ENCODE results near the gene RUNX1.

The RUNX1 gene

GRCh38 chr21:34944015-34944755 lies 104.9 kb downstream of the RUNX1 start:
- DNase-seq, result no peak

- DNase-seq, result no peak
Observed at GRCh38 chr21:34942911-34943310, 106.2 kb downstream of the RUNX1 start.

DNA sequence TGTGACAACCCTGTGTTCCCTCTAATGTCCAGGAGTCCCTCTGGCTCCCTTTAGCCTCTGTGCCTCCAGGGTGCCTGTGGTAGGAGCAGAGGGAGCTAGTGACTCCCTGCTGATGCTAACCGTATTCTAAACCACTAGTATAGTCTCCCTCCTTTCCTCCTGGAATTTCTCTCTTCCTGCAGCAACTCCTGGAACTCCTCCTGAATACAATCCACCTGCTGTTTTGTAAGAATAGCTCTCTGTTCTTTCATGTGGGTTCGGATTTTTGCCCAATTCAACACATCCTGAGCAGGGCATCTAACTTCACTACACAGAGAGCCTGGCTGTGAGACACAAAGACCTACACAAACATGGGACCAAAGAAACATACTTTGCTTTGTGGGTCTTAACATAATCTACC lies 107.9 kb downstream of the RUNX1 start:
- DNase-seq, result no peak

DNA sequence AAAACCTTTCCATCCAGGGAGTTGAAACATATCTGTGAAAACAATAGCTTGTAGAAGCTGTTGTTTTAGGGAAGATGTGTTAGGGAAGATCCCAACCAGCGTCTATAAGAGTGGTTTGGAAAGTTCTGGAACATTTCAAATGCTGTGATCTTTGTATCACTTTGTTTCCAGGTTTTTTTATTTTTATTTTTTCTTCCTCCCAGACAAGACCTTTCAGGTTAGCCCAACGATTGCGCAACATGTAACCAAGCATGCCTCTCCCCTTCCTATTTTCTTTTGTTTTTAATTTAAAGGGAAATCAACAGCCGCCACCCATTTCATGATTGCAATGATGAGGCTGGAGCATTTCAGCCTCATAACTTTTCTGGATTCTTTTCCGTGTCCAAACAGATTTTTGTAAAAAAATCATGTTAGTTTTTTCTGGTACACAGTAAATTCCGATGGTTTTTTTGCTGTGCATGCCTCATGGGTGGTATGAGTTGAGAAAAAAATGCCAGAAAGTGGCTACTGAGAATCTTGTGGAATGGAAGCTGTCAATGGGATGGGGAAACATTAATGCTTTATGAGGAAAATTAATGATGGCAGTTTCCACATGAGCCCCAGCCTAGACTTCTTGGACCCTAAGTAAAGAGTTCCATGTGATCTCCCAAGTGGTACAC lies 109.3 kb downstream of the RUNX1 start:
- DNase-seq, result no peak

- DNase-seq, result no peak
Observed at GRCh38 chr21:34938089-34938764, 110.9 kb downstream of the RUNX1 start.

GRCh38 chr21:34936883-34937563 lies 112.1 kb downstream of the RUNX1 start:
- no peak for DNase-seq

DNA sequence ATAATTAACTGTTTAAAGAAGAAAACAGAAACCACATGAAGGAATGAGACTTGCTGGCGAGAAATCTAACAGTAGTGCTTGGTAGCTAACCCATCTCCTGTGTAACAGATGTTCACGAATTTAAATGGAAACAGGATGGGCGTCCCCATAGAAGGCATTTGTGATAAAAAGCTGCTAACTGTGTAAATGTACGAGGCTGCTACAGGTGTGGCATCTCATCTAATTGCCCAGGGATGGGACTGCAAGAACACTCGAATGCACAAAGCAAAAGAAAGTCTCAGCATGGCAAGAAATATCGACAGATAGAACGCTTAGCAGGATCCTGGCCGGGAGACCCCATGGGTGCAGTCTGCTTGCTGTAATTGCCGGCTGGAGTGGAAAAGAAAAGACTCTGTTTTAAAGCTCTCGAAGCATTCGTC lies 112.7 kb downstream of the RUNX1 start:
- DNase-seq, result no peak

DNA sequence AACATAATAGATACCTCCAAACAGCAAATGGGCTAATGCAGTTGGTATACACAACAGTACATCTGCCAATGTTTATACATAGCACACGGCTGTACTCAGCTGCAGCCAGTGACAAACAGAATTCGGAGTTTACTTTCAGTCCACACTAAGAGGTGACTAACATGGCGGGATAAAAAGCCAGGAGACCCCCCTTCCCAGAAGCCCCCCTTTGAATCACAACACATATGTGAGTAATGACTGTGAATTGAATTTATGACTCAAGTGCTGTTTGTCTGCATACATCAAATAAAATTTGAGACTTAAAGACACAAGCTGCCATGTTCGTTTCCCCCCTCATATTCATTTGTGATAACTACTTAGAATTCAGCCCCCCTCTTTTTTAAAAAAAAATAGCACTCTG lies 113.2 kb downstream of the RUNX1 start:
- no peak for DNase-seq

DNA sequence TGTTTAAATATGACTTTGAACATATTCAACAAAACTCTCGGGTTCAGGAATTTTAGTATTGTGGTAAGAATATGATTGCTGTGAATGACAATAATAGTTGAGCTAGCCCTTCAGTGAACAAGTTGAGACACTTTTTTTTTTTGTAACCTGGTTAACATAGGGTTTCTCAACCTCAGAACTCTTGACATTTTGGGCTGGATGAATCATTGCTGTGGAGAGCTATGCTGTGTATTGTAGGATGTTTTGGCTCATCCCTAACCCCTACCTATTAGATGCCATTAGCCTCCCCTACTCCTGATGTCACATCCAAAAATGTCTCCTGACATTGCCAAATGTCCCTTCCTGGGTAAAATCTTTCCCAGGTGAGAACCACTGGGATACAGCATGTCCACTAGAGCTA lies 113.7 kb downstream of the RUNX1 start:
- DNase-seq, result no peak

- DNase-seq, result no peak
Observed at GRCh38 chr21:34934350-34934749, 114.8 kb downstream of the RUNX1 start.

DNA sequence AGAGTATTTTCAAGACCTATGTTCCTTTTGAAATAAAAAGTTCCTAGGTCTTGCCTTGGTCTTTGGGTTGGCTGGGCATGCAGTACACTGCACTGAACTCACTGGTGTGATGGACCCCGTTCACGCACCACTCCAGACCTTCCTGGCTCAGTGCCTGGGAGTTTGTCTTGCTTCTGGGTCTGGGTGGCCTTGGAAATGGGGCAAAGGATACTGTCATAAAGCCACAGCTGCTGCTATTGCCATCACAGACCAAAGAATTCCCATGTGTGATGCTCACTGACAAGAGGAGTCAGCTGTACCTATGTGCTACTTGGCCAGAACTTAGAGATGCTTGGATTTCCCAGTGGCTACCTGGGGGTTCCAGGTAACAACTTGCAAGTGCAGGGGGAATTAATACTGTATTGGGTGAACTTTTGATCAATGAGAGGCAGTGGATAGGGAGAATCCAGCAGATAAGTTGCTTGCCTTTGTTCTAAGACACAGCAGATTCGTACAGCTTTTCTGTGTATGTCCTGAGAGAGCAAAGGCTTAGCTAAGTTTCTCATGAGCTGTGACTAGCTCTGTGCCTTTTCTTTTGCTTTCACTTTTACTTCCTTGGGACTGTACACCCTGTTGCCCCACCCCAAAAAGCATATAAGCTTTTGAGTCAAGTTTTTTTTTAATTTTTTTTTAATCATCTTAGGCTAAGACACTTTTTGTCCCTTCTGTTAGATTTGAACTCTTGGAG lies 115.3 kb downstream of the RUNX1 start:
- no peak for DNase-seq

DNA sequence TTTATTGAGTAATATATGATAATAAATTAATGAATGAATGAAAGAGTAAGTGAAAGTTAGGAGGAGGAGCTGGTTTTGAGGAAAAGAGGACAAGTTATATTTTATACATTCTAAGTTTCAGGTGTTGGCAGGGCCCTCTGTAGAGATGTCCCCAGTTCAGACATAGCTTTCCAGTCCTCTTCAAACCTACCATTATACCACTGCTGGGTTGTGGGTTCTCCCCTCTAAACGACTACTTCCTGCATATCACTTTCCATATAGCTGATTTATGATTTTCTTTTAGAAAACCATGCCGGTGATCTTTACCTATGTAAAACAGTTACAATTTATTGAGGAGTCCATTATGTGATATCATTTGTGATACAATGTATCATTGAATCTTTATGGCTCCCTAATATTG lies 116.9 kb downstream of the RUNX1 start:
- DNase-seq, result no peak

DNA sequence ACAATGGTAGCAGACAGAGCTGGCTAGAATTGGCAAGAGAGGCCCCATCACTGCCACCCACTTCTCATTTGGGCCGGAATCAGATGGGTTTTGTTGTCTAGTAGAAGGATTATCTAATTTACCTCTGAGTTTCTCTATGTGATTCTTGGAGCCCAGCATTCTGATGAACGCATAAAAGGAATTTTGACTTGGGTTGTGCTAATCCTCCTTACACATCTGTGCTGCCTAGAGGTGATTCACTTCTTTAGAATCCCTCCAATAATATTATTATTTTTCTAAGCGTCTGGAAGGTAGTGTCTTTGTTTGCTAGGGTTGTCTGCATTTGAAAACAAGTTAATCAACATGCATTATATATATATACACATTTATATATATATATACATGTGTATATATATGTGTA lies 118.1 kb downstream of the RUNX1 start:
- DNase-seq, result no peak

DNA sequence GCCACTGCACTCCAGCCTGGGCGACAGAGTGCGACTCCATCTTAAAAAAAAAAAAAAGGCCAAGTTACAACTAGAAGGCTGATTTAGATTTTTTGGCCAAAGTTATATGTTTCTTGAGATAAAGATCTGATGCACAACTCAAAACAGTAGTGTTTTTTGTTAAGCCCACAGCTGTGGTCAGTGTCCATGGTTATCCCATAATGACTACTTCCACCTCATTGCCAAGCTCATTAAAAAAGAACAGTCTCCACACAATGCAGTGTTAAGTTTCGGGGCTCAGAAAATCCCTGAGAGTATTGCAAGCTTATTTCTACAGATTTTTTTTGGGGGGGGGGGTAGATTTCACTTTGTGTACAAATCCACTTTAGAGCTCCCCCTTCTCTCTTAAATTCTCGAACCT lies 120.5 kb downstream of the RUNX1 start:
- DNase-seq, result no peak

DNA sequence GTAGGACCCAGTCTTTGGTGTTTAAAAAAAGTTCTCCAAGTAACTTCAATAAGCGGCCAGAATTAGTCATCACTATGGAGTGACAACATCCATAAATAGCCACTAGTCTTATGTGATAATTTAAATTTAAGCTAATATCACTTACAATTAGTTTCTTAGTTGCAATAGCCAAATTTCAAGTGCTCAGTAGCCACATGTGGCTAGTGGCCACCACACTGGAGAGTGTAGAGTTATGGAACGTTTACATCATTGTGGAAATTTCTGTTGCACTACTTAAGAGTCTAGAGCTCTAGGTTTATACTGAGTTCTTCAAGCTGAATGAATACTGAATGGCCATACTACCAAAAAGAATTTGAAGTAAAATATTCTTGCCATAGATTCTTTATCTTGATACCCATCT lies 121.1 kb downstream of the RUNX1 start:
- DNase-seq, result no peak

DNA sequence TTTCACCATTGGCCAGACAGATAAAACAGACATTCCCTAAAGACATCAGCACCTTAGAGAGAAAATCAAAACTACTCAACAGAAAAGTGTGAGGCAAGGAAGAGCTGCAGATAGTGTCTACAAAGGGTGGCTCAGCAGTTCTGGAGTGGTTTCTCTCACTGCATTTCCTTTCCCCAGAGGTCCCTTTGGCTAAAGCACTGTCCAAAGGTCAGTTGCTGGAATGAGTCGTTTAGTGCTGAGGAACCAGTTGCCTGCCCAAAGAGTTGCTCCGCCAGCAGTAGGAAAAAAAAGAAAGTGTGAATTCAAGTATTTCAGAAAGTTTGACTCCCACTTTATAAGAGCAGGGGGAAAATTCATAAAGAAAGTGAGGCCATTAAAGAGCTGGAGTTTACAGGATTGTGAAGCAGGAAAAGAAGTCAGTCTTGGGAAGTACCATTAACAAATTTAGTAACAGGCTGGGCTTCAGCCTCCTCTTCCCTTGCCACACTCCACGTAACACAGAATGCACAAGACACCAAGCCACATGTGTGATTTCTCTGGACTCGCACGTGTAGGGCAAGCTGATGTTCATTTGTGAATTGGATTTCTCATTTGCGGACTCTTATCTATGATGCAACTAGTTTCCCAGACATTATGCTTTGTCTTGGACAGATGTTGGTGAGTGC lies 122.2 kb downstream of the RUNX1 start:
- no peak for DNase-seq

DNA sequence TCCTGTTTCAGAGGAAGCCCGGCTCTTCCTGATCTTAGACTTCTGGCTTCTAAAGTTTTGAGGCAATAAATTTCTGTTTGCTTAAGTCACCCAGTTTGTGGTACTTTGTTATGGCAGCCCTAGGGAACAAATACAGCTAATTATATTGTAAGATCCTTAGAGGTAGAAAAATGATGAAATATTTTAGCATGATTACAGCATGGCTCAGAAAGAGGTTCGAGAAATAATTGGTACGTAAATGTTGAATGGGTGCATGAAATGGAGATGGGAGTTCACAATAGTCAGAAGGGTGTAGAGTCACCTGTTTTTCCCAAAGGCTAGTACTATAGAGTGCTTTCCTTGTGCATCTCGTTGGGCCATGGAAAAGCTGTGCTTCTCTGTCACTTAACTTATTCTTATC lies 123.5 kb downstream of the RUNX1 start:
- DNase-seq, result no peak

DNA sequence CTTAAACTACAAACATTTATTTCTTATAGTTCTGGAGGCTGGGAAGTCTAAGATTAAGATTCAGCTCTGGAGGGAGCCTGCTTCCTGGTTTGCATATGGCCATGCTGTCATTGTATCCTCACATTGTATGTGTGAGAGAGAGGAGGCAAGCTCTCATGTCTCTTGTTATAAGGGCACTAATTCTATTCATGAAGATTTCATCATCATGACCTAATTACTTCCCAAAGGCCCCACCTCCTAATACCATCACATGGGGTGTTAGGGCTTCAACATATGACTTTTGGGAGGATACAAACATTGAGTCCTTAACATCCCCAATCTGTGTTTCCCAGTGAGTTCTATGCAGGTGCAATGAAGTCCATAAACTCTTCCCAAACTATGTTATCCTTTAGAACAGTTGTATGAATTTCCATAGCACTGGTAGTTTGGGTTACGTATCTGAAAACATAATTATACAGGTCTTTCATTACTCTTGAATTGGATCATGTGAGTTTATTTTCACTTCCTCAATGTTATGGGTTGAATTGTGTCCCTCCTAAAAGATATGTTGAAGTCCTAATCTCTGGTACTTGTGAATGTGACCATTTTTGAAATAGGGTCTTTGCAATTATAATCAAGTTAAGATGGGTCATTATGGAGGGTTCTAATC lies 124.2 kb downstream of the RUNX1 start:
- DNase-seq, result no peak

- no peak for DNase-seq
Observed at GRCh38 chr21:34924194-34924593, 124.9 kb downstream of the RUNX1 start.

- DNase-seq, result no peak
Observed at GRCh38 chr21:34923626-34924025, 125.5 kb downstream of the RUNX1 start.

- no peak for DNase-seq
Observed at GRCh38 chr21:34923202-34923601, 125.9 kb downstream of the RUNX1 start.

DNA sequence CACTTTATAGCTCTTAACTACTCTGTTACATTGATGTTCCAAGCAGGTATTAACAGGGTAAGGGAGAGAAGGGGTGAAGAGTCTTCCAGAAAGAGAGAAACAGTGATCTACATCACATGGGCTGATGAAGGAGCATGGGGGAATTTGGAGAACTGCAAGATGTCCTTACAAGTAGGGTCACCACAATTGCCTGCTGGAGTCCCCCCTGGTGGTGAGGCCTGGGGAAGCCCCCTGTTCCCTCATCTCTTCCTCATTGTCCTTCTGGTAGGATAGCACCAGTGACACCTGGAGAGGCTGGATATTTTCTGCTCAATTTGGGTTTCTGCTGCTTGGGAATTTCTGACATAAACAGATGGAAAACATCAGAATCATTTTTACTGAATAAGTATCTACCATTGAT lies 126.6 kb downstream of the RUNX1 start:
- DNase-seq, result no peak
